WI38 (cell line): ENCODE measurements around the gene ACTR3.
A peak's percentile ranks its signal among the peaks of the same experiment; 100 is the strongest.

Experiments used
- H3K4me3 ChIP-seq: 2 replicates; pipeline ENCODE4 v1.5.1; 2011; ENCODE audit warnings: low read depth, mild to moderate bottlenecking, control low read depth, low read length
- CTCF ChIP-seq: IDR thresholded peaks from 2 replicates; pipeline ENCODE4 v1.5.1; 2012; ENCODE audit warnings: low read depth, mild to moderate bottlenecking, control low read depth, low read length

The ACTR3 gene

GRCh38 chr2:113876503-113877387 lies 13.1 kb upstream of the ACTR3 start:
- no peak for TF ChIP-seq CTCF
- no peak overlapping the region for H3K4me3 ChIP-seq

GRCh38 chr2:113877711-113878598 lies 11.9 kb upstream of the ACTR3 start:
- H3K4me3 ChIP-seq, result no peak overlapping the region
- TF ChIP-seq CTCF, result no peak

- H3K4me3 ChIP-seq, result no peak overlapping the region
- TF ChIP-seq CTCF, result no peak
Measured at GRCh38 chr2:113878743-113879142, 11.1 kb upstream of the ACTR3 start.

GRCh38 chr2:113879457-113879856 lies 10.4 kb upstream of the ACTR3 start:
- no peak overlapping the region for H3K4me3 ChIP-seq
- no peak for TF ChIP-seq CTCF

GRCh38 chr2:113886479-113887008 lies 3.3 kb upstream of the ACTR3 start:
- no peak for TF ChIP-seq CTCF
- peak overlapping the region; percentile 12; the same call in 1 of the 2 replicates for H3K4me3 ChIP-seq

- no peak for TF ChIP-seq CTCF
- 0 out of 2 replicates have a peak overlapping the region, but pooled peaks have one; percentile 0 for H3K4me3 ChIP-seq
Measured at GRCh38 chr2:113887009-113887792, 2.7 kb upstream of the ACTR3 start.
